ENCODE data around the gene ROPN1L.
A peak's percentile ranks its signal among the peaks of the same experiment; 100 is the strongest.

ROPN1L gene

GRCh38 chr5:10427978-10428377, 13.7 kb upstream of the ROPN1L start:
- DNase-seq (ENCODE audit: low read depth): no peak

DNA sequence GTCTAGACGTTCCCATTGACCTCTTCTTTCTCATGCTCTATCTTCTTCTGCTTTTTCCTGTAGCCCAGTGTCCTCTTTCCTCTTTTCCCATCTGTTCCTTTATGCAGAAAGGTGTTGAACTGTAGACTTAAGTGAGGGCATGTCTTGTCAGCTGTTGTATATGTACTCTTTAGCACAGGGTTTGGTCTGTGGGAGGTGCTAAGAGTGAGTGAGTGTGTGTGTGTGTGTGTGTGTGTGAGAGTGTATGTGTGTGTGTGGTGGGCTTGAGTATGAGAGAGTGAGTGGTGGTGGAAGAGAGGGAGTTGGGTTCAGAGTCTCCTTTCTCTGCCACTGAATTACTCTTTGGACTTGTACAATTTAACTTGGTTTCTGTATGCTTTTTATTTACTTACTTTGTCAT, 10.3 kb upstream of the ROPN1L start:
- DNase-seq (ENCODE audit: low read depth): no peak

- no peak for DNase-seq (ENCODE audit: low read depth)
These were observed 9.3 kb upstream of the ROPN1L start for GRCh38 chr5:10432059-10433008.

DNA sequence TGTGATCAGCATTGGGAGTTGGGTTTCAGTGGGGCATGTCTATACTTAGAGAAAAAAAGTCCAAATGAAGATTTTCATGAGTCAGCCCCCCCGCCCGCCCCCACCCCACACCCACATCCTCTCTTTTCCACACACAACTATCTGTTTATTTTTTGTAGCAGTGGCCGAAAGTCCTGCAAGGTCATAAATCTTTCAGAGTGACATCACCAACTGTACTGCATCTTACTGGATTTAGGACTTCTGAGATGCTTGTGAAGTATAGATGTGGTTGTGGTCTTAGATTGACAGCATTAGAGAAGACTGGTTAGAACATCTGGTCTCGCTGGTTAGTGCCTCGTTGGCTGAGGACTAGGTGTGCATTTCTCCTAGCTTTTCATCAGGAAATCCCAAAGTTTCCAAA, 7.3 kb upstream of the ROPN1L start:
- peak; percentile 75 for DNase-seq (ENCODE audit: low read depth)

DNA sequence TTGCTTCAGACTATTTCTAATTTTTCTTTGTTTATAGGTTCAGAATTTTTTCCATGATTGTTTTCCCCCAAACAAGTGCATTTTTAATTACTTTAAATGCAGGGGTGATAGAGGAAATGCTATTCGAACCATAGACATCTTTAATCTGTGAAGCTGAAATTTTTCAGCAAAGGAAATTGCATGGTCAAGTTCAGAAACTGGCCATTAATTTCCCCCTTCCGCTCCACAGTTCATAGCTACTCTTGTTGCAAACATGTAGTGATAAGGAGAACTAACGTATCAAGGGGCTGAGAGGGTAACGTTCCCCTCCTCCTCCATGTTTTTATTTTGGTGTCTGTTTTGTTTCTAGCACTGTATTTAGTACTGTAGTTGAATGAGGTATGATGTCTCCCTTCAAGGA, 3.4 kb upstream of the ROPN1L start:
- DNase-seq (ENCODE audit: low read depth): no peak

GRCh38 chr5:10439692-10440091, 2.0 kb upstream of the ROPN1L start:
- no peak for DNase-seq (ENCODE audit: low read depth)

DNA sequence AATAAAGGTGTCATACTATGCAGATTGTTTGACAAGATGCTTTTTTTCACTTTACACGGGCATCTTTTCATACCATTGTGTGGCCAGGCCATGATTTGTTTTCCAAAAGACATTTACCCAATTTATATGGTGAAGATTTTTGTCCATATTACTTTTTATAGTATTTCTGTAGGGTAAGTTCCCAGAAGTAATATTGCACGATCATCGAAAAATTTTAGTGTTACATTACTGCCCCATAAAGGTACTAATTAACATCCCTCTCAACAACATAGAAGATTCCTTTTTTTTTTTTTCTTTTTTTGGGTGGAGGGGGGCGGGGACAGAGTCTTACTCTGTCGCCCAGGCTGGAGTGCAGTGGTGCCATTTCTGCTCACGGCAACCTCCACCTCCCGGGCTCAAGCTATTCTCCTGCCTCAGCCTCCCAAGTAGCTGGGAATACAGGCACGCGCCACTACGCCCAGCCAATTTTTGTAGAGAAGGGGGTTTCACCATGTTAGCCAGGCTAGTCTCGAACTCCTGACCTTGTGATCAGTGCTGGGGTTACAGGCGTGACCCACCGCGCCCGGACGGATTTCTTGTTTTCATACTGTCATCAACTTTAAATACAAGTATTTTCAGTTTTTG, 1.2 kb upstream of the ROPN1L start:
- DNase-seq (ENCODE audit: low read depth): no peak

GRCh38 chr5:10441992-10442435, 335 bp downstream of the ROPN1L start:
- DNase-seq (ENCODE audit: low read depth): no peak

DNA sequence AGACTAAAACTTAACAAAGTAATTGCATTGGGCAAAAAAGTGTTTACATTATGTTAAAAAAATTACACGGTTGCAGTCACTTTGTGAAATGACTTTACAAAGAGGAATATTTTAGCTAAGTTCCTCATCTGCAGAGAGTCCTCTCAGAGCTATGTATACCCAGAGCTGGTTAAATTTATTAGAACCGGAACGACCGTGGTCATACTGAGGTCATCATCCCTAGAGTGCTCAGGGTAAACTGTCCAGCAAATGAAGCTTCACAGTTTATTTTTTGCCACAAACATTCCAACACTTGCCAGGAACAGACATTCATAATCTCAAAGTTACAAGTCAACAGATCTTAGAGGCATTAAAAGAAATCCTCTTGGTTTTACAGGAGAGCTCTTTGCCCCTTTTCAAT, 897 bp downstream of the ROPN1L start:
- peak; percentile 83 for DNase-seq (ENCODE audit: low read depth)

- no peak for DNase-seq (ENCODE audit: low read depth)
These were observed 3.7 kb downstream of the ROPN1L start for GRCh38 chr5:10445352-10445751.

- DNase-seq (ENCODE audit: low read depth): no peak
These were observed 4.8 kb downstream of the ROPN1L start for GRCh38 chr5:10446490-10446889.

- no peak for DNase-seq (ENCODE audit: low read depth)
These were observed 5.4 kb downstream of the ROPN1L start for GRCh38 chr5:10447041-10447440.

GRCh38 chr5:10448754-10449360, 7.2 kb downstream of the ROPN1L start:
- no peak for DNase-seq (ENCODE audit: low read depth)

GRCh38 chr5:10451137-10451824, 9.6 kb downstream of the ROPN1L start:
- DNase-seq (ENCODE audit: low read depth): no peak

DNA sequence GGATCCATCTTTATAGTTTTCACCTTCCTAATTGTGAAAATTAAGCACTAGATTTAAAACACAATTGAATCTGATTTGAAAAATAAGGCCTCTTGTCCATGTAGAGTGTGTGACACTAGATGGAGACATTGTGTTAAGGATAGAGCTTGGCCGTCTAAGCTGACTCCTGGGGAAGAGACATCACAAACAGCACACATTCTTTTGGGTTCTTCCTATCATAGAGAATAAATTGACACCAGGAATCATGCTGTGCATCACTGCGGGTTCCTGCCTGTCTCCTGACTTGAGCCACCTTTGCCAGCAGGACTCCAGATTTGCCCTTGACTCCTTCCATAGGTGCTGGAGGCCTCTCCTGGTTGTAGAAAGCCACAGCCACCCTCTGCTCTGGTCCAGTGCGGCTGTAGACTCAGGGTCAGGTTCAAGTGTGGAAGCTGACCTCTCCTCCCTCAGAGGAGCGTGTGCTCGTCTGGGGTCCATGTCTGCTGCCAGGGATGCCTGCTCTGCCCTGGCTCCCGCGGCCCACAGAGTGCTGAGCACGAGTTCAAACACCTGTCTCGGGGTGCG, 11.2 kb downstream of the ROPN1L start:
- peak; percentile 91 for DNase-seq (ENCODE audit: low read depth)

DNA sequence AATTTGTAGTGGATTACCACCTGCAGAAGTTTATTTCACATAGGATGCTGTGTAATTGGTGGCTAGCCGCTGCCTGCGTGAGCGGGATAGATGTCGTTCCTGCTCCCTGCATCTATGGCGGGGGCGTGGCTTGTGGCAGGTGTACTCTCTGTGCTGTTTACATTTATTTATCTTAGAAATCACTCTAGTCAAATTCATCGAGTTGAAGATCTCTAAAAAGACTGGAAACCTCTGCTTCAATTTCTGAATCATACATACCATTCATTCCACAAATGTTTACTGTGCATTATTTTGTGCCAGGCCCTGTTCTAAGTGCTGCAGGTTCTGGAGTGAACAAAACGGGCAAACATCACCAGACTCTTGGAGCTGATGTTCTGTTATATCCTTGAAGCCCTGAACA, 11.9 kb downstream of the ROPN1L start:
- peak; percentile 65 for DNase-seq (ENCODE audit: low read depth)

DNA sequence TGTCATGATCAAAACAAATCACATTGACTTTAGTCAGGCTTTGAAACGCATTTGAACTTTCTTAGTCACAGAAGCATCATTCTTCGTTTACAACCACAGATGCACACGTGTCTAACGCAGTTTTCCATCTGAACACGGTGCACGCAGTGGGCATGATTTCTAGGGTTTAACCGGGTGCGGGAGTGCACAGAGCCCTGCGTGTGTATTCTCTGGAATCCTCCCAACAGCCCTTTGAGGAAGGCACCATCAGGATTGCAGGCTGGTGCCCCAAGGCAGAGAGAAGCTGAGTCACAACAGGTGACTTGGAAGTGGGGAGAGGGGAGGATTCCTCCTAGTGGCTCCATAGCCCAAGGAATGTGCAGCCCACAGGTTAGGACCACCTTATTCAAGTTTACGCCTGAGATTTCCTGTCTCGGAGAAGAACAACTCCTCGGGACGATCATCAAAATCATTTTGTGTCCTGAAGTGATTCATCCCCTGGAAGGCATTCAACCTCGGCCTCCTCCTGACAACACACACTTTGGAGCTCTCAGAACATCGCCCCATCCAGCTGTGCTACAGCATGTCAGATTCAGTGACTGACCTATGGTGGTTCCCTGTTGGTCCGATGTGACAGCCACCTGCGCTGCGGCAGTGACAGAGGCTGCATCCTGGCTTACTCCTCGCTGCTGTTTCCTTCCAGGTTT, 13.1 kb downstream of the ROPN1L start:
- peak; percentile 80 for DNase-seq (ENCODE audit: low read depth)

GRCh38 chr5:10455277-10455670, 13.6 kb downstream of the ROPN1L start:
- no peak for DNase-seq (ENCODE audit: low read depth)

DNA sequence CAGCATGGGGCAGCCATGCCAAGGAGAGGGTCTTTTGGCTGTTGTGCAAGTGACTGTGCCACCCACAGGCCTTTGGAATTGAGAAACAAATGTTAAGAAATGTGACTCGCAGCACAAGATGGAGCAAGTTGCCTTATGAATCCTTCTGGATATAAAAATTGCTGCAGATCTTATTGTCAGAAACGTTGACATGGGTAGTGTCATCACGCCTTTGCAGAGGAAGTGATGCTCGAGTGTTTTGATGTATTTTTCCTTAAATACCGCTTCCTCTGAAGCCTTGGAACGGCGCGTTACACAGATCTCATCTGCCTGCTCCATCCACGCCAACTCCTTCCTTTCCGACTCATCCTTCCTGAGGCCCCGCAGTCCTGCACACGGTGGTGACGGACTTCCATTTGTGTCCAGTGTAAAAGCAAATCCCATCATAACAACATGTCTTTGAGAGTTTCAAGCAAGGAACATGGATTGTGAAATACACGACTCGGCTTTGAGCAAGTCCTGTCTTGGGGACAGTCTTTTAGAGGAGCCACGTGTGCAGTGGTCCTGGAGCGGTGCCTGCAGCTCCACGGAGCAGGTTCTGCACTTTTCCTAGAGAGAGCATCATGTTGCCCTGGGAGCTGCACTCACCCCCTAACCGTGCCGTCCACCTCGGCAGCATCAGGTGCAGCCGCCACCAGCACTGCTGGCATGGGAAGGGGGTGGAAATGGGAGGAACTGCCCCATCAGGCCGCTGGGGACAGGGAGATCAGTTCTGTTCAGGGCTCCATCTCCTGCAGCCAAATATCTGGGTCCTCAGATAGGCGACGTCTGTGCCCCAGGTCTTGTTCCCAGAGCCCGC, 15.1 kb downstream of the ROPN1L start:
- peak; percentile 66 for DNase-seq (ENCODE audit: low read depth)

All from EH (cell line).